GM19238 (cell line): ENCODE measurements around the gene SIN3A.
"Not testable (repeated sequence)": the region's sequence is repeated elsewhere in the genome, so short reads cannot be mapped to it uniquely, and the experiment has no call there.

ENCODE experiments used
- DNase-seq: peaks from one replicate; pipeline ENCODE4 v3.0.0; 2011; ENCODE audit warnings: low spot score; ENCODE audit not compliant: insufficient read length

SIN3A gene

GRCh38 chr15:75335705-75336355 is 115.7 kb downstream of the SIN3A start, which contains the start of gene COMMD4:
TSS of gene COMMD4 (plus strand) at chr15:75336063. CDS start at chr15:75336090, 27 bp downstream.
- peak; percentile 66 for DNase-seq

GRCh38 chr15:75335313-75335704 is 116.2 kb downstream of the SIN3A start:
- DNase-seq = no peak

- DNase-seq = not testable (repeated sequence)
Measured at GRCh38 chr15:75333654-75334419, 117.7 kb downstream of the SIN3A start.

- not testable (repeated sequence) for DNase-seq
Measured at GRCh38 chr15:75332093-75332492, 119.4 kb downstream of the SIN3A start.

GRCh38 chr15:75329571-75329970 is 121.9 kb downstream of the SIN3A start:
- no peak for DNase-seq

GRCh38 chr15:75328493-75329314 is 122.8 kb downstream of the SIN3A start:
- DNase-seq = no peak

- DNase-seq = no peak
Measured at GRCh38 chr15:75327491-75327890, 124.0 kb downstream of the SIN3A start.

GRCh38 chr15:75327005-75327404 is 124.5 kb downstream of the SIN3A start:
- no peak for DNase-seq

GRCh38 chr15:75325922-75326321 is 125.6 kb downstream of the SIN3A start:
- no peak for DNase-seq

GRCh38 chr15:75321711-75322110 is 129.8 kb downstream of the SIN3A start:
- no peak for DNase-seq
